GM12892 (cell line): ENCODE results near the gene EIF3CL.
"Not testable (repeated sequence)": the region's sequence is repeated elsewhere in the genome, so short reads cannot be mapped to it uniquely, and the experiment has no call there.

ENCODE experiments used
- POLR2A ChIP-seq: IDR thresholded peaks from 2 replicates; pipeline ENCODE4 v1.6.1; 2011; ENCODE audit warnings: low read depth, low read length, control low read depth
- POLR2AphosphoS5 ChIP-seq: IDR thresholded peaks from 2 replicates; pipeline ENCODE4 v1.6.1; 2011; ENCODE audit warnings: low read depth, low read length, control low read depth

GRCh38 chr16:28330981-28331380 is 72.7 kb downstream of the EIF3CL start:
- TF ChIP-seq POLR2A, POLR2AphosphoS5: not testable (repeated sequence)
